Transverse colon (tissue), 4 donors: ENCODE results near the gene ARSG.

Experiments used
- POLR2AphosphoS5 ChIP-seq, 3 donors: sonication (generic); formaldehyde crosslinking; IDR thresholded peaks; one replicate each; pipeline ENCODE4 v1.6.1; 2016; ENCODE audit warnings: antibody characterized with exemption in 3 of 3
- TF ChIP-seq, protein P1 (sequence below), 5 experiments: fragments of 200-600 bp in 3 of 5; fragments of 450-650 bp in 2 of 5; sonication (generic) in 3 of 5; IDR thresholded peaks; 1 replicate in 2 of 5; 2 replicates in 3 of 5; pipeline ENCODE4 v1.5.1; 2016 to 2017; ENCODE audit warnings: antibody characterized with exemption in 5 of 5, inconsistent platforms in 3 of 5, mild to moderate bottlenecking in 2 of 5, moderate library complexity in 1 of 5

DNA sequence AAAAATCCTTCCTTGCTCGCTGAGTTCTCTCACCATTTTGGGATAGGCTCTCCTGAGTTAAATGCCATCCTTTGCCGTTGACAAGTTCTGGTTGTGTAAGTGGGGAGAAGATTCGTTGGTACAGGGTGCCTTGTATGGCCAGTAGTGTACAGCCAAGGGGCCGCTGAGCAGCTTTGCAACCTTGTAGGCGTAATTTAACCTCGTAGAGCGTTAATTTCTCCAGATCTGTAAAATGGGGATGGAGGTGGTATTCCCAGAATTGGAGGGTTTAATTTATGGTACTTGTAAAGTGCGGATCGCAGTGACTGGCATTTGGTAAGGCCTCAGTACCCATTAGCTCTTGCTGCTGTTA lies 1.4 kb downstream of the ARSG start:
- TF ChIP-seq, protein P1, sequence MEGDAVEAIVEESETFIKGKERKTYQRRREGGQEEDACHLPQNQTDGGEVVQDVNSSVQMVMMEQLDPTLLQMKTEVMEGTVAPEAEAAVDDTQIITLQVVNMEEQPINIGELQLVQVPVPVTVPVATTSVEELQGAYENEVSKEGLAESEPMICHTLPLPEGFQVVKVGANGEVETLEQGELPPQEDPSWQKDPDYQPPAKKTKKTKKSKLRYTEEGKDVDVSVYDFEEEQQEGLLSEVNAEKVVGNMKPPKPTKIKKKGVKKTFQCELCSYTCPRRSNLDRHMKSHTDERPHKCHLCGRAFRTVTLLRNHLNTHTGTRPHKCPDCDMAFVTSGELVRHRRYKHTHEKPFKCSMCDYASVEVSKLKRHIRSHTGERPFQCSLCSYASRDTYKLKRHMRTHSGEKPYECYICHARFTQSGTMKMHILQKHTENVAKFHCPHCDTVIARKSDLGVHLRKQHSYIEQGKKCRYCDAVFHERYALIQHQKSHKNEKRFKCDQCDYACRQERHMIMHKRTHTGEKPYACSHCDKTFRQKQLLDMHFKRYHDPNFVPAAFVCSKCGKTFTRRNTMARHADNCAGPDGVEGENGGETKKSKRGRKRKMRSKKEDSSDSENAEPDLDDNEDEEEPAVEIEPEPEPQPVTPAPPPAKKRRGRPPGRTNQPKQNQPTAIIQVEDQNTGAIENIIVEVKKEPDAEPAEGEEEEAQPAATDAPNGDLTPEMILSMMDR (IDR thresholded peaks at IDR 0.05): no peak
- TF ChIP-seq POLR2AphosphoS5 (IDR thresholded peaks at IDR 0.05): no peak
